ENCODE results near the gene ASPN.

DNA sequence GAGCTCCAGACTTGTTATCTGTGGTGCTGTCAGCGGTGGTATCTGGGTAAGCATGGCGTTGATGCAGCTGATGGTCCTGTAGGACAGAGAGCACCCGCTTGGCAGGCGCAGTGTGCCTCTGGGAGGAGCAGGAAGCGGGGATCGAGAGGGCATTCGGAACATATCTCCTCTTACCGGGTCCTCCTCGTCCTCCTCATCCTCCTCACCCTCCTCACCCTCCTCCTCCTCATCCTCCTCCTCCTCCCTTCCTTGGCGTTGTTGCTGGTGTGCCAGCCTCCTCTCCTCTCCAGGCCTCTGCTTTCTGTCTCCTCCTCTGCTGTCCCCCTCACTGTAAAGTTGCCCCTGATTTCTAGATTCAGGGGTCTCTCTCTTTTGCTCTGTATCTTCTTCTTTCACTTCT is 32.3 kb upstream of the ASPN start:
- TF ChIP-seq HDGF (IDR thresholded peaks at IDR 0.05; ENCODE audit: borderline replicate concordance) = no peak
- no peak for TF ChIP-seq FOXM1 (IDR thresholded peaks at IDR 0.05; ENCODE audit: borderline replicate concordance)
- no peak for TF ChIP-seq BHLHE40 (IDR thresholded peaks at IDR 0.05; ENCODE audit: borderline replicate concordance)
- TF ChIP-seq LEF1 (IDR thresholded peaks at IDR 0.05; ENCODE audit: borderline replicate concordance) = no peak
- TF ChIP-seq ZNF384 (IDR thresholded peaks at IDR 0.05) = no peak
- TF ChIP-seq SP1 (IDR thresholded peaks at IDR 0.05) = no peak
- no peak for TF ChIP-seq SUZ12 (IDR thresholded peaks at IDR 0.05)
- TF ChIP-seq FOXK2 (IDR thresholded peaks at IDR 0.05) = no peak
- TF ChIP-seq FOXA1 (IDR thresholded peaks at IDR 0.05) = no peak
- no peak for TF ChIP-seq ELF4 (IDR thresholded peaks at IDR 0.05)
- TF ChIP-seq, protein P1, sequence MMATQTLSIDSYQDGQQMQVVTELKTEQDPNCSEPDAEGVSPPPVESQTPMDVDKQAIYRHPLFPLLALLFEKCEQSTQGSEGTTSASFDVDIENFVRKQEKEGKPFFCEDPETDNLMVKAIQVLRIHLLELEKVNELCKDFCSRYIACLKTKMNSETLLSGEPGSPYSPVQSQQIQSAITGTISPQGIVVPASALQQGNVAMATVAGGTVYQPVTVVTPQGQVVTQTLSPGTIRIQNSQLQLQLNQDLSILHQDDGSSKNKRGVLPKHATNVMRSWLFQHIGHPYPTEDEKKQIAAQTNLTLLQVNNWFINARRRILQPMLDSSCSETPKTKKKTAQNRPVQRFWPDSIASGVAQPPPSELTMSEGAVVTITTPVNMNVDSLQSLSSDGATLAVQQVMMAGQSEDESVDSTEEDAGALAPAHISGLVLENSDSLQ (IDR thresholded peaks at IDR 0.05) = no peak
